HL-60 (cell line): ENCODE results near the gene IL17RB.

ENCODE experiments used
- DNase-seq, 2 experiments: peaks; one replicate each; pipeline ENCODE4 v3.0.0-alpha.2; 2010 to 2020; ENCODE audit warnings: low read depth in 1 of 2, low spot score in 1 of 2
- H3K27ac ChIP-seq: fragments of 250-450 bp; sonication (Bioruptor Pico); replicated peaks from 2 replicates; pipeline ENCODE4 v1.5.1; 2020; ENCODE audit warnings: mild to moderate bottlenecking, moderate library complexity
- H3K27me3 ChIP-seq: fragments of 250-450 bp; sonication (Bioruptor Pico); 2 replicates; pipeline ENCODE4 v1.5.1; 2021; ENCODE audit warnings: mild to moderate bottlenecking, moderate library complexity; ENCODE audit not compliant: insufficient read depth, poor library complexity, severe bottlenecking
- H3K4me3 ChIP-seq: replicated peaks from 2 replicates; pipeline ENCODE4 v1.5.1; 2011; ENCODE audit warnings: mild to moderate bottlenecking, control low read depth, low read length; ENCODE audit not compliant: insufficient read depth
- CTCF ChIP-seq: IDR thresholded peaks from one replicate; pipeline ENCODE4 v1.5.1; 2011; ENCODE audit warnings: low read length, control low read depth, inconsistent platforms; ENCODE audit not compliant: insufficient read depth
- GABPA ChIP-seq: IDR thresholded peaks from 2 replicates; pipeline ENCODE4 v1.6.1; 2012; ENCODE audit warnings: low read depth
- POLR2AphosphoS5 ChIP-seq: IDR thresholded peaks from 2 replicates; pipeline ENCODE4 v1.6.1; 2012; ENCODE audit warnings: low read depth
- SPI1 ChIP-seq: IDR thresholded peaks from 2 replicates; pipeline ENCODE4 v1.6.1; 2012; ENCODE audit warnings: low read depth, mild to moderate bottlenecking, borderline replicate concordance
- TF ChIP-seq, protein P1 (sequence below): IDR thresholded peaks from 2 replicates; pipeline ENCODE4 v1.6.1; 2012; ENCODE audit warnings: low read depth; ENCODE audit not compliant: insufficient replicate concordance

The IL17RB gene

GRCh38 chr3:53819163-53819868 is 27.1 kb upstream of the IL17RB start:
- no peak for DNase-seq
- Histone ChIP-seq H3K27me3 (peaks cover 11% of the 10 kb centered on the region), H3K4me3 (no peak overlapping the region), H3K27ac (no peak overlapping the region)
- TF ChIP-seq SPI1 (no peak), POLR2AphosphoS5 (no peak), CTCF (no peak), GABPA (no peak)
- TF ChIP-seq, protein P1, sequence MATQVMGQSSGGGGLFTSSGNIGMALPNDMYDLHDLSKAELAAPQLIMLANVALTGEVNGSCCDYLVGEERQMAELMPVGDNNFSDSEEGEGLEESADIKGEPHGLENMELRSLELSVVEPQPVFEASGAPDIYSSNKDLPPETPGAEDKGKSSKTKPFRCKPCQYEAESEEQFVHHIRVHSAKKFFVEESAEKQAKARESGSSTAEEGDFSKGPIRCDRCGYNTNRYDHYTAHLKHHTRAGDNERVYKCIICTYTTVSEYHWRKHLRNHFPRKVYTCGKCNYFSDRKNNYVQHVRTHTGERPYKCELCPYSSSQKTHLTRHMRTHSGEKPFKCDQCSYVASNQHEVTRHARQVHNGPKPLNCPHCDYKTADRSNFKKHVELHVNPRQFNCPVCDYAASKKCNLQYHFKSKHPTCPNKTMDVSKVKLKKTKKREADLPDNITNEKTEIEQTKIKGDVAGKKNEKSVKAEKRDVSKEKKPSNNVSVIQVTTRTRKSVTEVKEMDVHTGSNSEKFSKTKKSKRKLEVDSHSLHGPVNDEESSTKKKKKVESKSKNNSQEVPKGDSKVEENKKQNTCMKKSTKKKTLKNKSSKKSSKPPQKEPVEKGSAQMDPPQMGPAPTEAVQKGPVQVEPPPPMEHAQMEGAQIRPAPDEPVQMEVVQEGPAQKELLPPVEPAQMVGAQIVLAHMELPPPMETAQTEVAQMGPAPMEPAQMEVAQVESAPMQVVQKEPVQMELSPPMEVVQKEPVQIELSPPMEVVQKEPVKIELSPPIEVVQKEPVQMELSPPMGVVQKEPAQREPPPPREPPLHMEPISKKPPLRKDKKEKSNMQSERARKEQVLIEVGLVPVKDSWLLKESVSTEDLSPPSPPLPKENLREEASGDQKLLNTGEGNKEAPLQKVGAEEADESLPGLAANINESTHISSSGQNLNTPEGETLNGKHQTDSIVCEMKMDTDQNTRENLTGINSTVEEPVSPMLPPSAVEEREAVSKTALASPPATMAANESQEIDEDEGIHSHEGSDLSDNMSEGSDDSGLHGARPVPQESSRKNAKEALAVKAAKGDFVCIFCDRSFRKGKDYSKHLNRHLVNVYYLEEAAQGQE: no peak

GRCh38 chr3:53820084-53820483 is 26.3 kb upstream of the IL17RB start:
- TF ChIP-seq SPI1: no peak
- TF ChIP-seq POLR2AphosphoS5: no peak
- no peak for TF ChIP-seq GABPA
- TF ChIP-seq, protein P1: no peak
- TF ChIP-seq CTCF: no peak
- Histone ChIP-seq H3K4me3 (no peak overlapping the region), H3K27ac (no peak overlapping the region), H3K27me3 (peaks cover 11% of the 10 kb centered on the region)
- DNase-seq: no peak

GRCh38 chr3:53820756-53821580 is 25.4 kb upstream of the IL17RB start:
- Histone ChIP-seq H3K4me3 (no peak overlapping the region), H3K27ac (no peak overlapping the region), H3K27me3 (peaks cover 11% of the 10 kb centered on the region)
- TF ChIP-seq, protein P1: no peak
- TF ChIP-seq POLR2AphosphoS5: no peak
- TF ChIP-seq CTCF: no peak
- no peak for TF ChIP-seq SPI1
- no peak for TF ChIP-seq GABPA
- no peak for DNase-seq
